GM18502 (cell line): ENCODE results near the gene MAP3K1.
"Not testable (repeated sequence)": the region's sequence is repeated elsewhere in the genome, so short reads cannot be mapped to it uniquely, and the experiment has no call there.

Experiments
- ATAC-seq: cut with Tn5 transposase; IDR thresholded peaks from one replicate; pipeline ENCODE4 v1.9.1; 2021; ENCODE audit warnings: mild to moderate bottlenecking; ENCODE audit not compliant: unreplicated experiment, poor library complexity

Gene MAP3K1

DNA sequence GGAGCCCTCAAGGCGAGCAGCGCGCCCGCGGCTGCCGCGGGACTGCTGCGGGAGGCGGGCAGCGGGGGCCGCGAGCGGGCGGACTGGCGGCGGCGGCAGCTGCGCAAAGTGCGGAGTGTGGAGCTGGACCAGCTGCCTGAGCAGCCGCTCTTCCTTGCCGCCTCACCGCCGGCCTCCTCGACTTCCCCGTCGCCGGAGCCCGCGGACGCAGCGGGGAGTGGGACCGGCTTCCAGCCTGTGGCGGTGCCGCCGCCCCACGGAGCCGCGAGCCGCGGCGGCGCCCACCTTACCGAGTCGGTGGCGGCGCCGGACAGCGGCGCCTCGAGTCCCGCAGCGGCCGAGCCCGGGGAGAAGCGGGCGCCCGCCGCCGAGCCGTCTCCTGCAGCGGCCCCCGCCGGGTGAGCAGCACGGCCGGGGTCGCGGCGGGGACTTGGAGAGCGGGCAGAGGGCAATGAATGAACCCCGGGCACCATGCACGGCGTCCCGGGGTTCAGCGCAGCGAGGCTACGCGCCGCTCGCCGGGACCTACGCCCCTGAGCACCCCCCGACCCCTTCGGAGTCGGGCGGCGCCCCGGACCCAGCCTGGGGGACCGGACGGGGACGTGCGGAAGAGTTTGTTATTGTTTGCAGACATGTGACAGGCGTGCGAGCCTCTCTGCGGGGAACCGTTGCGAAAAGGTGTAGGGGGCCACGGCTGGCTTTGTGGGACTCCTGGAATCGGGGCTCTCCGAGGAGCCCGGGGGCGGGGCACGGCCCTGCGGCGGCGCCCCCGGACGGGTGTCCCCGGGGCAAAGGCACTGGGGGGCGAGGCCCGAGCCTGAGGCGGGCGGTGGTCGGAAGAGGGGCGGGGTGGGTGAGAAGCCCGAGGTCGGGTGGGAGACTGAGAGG is 553 bp downstream of the MAP3K1 start:
- peak; percentile 34 for ATAC-seq

DNA sequence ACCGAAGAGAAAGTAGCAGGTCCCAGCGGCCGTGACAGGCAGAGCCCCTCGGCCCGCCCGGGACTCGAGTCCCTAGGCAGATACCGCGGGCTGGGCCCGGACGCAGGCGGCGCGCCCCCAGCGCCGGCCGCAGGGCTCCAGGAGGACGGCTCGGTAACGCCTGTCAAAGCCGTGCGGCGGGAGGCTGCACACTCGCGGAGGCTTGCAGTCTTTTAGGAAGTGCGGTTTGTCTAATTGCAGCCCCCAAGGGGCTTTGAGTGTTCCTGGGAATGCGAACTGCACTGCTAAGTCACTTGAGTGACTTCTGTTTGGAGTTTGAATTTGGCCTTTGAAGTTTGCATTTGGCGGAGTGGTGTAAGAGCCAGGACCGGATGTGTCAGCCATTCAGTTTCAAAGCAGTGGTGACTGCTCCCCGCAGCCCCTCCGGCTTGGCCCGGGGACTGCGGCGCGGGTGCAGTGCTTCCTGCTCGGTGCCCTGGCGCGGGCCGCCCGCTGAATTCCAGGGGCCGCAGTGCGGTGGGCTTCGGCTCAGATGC is 1.3 kb downstream of the MAP3K1 start:
- ATAC-seq, result peak; percentile 50

DNA sequence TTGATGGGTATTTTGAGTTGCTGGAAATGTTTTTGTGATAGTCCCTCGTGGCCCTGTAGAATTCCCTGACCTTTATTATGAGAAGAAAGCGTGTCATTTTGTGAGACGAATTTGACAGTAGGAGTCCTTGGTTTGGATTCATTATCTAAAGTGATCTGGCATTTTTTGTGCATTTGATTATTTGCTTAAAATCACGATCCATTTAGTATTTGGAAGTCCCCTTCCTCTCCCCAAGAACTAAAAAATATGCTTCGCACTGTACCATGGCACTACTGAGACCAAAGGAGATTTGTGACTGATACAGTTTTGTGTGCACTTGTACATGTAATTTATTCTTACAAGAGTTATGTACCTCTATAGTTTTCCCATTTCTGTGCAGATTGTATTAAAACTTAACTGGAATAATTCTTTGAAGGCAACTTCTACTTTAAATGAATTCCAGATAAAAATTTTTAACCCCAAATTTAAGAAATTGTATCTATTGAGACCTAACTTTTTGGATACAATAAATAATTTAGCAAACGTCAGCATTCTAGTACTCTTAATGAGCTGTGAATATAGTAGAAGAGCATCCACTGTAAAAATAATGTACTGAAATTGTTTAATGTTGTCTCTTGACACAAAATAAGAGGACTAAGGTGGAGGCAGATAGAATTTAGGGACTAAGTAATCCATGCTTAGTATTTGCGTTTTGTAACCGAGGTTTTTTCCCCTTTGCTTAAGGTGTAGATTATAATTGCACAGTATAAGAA is 2.1 kb downstream of the MAP3K1 start:
- ATAC-seq, result no peak

DNA sequence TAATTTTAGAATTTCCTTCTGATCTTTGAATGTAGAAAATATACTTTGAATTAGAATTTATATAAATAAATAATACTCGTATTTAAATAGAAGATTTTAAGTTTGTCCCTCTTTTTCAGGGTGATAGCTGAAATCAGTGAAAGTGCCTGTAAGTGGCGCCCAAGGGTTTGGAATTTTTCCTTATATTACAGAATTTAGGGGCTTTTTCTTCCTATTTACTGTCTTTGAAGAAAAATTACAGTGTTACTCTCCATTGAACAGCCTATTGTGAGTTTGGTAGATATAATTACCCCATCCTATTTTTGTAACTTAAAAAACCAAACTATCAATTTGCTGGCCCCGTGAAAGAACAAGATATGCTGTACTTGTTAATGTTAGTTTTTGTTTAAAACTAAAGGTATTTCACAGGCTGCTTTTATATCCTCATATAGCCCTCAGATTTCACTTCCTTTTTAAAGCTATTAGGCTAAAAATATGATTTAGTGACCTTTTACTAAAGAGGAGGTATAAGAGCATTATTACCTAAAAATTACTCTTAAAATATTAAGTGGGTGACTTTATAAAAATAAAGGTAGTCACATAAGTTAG is 3.2 kb downstream of the MAP3K1 start:
- no peak for ATAC-seq

DNA sequence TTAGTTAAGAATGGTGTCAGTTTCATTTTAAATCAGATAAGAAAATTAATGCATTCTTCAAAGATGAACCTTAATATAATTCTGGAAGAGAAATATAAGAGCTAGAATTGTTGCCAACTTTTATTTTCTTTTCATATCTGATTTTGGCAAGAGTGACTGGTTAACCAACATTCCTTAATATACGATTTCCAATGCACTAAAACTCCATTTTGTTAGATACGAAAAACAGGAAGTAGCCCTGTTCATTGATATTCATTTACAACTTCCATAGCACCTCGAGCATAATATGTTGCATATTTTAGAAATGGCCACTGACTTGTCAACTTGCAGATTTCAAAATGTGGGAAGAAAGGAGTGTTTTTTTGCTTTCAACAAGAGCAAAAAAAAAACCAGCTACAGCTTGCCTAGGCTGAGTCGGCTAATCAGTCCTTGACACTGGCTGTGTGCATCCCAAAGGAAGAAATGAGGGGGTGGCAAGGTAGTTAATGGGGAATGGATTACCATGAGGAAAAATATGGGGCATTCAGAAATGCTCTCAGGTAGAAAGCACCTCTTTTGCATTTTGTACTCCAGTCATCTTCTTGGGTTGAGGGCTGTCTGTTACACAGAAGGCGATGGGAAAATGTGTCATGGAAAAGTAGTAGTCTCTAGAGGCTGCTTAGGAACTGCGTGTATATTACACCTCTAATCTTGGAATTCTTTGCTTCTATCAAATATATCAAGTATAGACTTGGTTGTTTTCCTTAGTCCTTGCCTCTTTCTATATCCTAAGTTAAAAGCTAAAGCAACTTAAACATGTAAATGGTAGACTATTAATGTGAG is 3.9 kb downstream of the MAP3K1 start:
- ATAC-seq, result no peak

DNA sequence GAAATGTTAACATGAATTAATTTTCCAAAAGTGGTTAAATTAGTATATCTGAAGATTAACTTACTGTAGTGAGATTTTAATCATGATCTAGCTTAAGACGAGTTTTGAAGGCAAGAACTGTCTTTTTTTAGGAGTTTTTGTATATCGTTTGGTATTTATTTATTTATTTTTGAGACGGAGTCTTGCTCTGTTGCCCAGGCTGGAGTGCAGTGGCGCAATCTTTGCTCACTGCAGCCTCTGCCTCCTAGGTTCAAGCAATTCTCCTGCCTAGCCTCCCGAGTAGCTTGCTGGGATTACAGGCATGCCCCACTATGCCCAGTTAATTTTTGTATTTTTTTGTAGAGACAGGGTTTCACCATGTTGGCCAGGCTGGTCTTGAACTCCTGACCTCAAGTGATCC is 6.5 kb downstream of the MAP3K1 start:
- not testable (repeated sequence) for ATAC-seq

DNA sequence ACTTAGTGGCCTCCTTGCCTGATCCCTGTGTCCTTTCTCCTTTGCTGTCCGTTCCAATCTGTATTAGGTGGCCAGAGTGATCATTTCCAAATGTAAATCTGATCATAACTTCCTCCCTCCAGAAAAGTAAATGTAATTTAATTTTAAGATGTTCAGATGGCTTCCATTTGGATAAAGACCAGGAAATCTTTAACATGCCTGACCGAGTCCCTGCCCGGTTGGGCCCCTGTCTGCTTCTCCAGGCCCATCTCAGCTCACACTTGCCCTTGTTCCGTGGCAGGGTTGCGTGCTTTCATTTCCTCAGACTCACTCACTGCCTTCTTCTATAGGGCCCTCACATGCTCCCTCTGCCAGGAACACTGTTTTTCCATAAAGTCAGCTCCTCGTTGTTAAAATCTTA is 7.6 kb downstream of the MAP3K1 start:
- no peak for ATAC-seq

DNA sequence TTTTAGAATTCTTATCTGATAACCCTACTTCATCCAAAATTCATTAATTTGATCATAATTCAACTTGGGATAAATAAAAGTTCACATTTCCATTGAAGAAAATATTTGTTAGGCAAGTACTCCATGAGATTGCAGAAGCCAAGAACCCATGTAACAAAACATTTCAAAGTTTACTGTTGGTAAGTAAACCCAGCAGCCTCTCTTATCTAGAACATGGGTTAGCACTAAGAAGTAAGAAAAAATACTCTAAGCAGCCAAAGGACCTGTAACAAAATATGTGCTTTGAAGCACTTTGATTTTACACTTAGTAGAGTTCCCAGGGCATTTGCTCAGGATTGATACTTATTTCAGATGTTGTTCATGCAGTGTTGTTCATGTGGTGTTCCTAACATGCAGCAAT is 8.7 kb downstream of the MAP3K1 start:
- no peak for ATAC-seq

DNA sequence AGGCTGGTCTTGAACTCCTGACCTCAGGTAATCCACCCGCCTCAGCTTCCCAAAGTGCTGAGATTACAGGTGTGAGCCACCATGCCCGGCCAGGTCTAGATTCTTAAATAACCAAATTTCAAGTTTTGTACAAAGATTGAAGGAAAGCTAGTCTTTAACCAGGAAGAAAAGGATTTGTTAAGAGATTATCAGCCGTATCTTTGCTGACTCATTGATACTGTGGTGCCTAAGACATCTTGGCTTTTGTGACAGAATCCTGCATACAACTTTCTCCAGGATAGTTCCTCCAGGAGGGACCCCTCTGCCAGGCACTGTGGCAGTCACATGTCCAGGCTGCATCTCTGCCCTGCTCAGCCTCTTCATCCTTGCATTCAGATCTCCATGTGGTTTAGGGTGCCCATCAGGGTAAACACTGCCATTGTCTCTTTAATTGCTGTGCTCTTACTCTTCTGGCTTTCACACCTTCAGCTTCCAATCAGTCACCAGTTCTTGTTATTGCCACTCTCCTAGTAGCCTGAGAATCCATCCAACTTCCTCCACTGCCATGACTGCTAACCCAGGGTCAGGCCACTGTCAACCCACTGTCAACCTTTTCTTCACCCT is 10.0 kb downstream of the MAP3K1 start:
- ATAC-seq, result no peak

DNA sequence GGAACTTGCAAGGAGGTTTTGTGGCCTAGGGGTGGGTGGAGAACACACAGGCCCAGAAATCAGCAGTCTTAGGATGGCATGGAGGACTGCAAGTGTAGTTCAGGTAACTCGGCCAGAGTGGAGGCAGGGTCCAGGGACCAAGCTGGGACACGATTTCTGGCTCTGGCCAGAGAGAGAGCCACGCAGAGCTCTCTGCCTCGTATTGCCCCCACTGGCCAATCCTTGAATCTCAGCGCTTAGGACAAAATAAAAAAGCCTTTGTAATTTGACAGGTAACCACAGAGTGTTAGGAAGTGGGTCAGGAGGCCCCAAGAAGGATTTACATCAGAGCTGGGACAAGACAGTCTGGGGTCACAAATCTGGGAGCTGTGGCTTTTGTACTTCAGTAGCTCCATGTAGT is 11.7 kb downstream of the MAP3K1 start:
- ATAC-seq, result no peak

DNA sequence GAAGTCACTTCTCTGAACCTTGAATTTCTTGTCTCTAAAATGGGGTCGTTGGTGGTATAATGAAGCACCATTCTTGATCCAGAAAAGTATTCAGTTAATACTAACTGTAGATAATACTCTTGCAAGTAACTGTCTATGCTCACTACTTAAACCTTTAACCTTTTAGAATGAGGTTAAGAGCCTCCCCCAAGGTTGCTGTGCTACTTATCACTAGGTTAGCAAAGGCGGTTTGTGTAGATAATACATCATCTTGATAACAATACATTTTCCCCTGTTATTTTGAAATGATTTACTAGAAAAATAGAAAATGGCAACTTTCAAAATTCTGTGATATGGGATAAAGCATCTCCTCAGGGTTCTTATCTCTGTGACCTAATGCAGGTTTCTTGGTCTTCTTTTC is 12.6 kb downstream of the MAP3K1 start:
- ATAC-seq, result no peak

DNA sequence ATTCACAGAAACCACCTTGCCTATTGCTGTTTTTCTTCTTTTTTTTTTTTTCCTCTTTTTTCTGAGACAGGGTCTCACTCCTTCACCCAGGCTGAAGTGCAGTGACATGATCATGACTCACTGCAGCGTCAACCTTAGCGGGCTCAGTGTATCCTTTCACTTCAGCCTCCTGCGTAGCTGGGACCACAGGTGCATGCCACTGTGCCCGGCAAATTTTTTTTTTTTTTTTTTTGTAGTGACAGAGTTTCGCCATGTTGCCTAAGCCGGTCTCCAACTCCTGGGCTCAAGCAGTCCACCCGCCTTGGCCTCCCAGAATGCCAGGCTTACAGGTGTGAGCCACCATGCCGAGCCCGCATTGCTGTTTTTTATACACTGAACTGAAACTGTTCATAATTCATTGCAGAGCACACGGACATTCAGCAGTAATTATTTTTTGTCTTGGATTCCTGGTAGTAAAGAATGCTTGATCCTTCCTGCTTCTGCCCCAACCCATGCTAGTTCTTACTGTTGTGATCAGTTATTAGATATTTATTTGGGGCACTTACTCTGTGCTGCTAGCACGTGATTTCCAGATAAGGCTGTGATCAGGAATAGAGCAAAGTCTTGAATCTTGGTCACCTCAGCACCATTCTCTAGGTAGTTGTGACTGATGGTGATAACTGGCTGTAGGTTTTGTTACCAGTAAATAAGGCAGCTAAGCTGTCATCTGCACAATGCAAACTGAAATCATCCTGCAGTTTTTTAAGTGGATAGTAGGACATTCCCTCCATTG is 14.0 kb downstream of the MAP3K1 start:
- ATAC-seq, result peak; percentile 56

DNA sequence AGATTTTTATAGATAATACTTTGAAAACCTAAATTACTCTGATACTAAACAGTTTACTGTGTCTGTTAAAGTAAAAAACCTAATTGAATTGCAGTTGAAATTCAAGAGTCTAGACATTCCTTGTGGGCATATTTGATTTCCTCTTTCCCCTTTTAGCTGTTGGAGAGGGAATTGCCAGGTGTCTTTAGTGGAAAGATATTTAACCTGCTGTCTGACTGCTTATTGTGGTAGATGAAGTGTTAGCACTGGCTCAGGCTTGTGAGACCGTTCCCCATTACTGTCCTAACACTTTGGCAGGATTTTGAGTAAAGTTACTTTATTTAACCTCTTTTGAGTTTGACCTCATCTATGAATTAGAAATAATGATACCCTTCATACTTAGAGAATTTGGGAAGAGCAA is 16.4 kb downstream of the MAP3K1 start:
- no peak for ATAC-seq

DNA sequence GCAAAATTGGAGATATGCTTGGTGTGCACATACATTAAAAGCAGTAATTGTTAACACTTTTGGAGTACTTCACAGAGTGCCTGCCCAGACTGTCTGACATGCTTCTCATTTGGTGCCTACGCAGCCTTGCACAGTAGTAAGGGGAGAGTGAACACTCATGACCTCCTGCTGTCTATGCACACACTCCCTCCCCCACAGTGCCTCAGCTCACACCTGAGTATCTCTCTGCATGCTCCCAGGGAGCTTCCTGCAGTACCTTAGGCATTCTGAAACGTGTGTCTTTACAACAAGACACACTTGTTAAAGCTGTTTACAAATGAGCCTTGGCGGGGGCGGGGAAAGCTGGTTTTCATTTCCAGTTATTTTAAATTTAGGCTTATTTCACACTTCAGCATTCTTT is 18.0 kb downstream of the MAP3K1 start:
- ATAC-seq, result no peak

DNA sequence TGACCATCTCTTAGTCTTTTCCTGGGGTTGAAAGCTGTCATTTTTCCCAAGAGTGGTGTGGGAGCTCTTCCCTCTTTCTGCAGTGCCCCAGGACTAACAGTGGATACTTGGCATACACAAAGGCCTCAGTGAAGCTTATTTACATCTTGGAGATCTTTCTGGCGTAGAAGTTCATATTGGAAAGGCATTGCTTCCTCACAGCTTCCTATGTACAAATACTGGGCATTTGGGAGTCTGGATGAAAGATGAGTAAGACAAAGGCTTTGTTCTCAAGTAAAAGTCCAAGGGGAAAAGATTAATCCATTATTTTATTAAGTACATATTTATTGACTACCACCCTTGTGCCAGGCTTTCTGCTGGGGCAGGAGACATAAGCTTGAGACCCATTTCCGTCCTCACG is 22.0 kb downstream of the MAP3K1 start:
- ATAC-seq, result no peak

DNA sequence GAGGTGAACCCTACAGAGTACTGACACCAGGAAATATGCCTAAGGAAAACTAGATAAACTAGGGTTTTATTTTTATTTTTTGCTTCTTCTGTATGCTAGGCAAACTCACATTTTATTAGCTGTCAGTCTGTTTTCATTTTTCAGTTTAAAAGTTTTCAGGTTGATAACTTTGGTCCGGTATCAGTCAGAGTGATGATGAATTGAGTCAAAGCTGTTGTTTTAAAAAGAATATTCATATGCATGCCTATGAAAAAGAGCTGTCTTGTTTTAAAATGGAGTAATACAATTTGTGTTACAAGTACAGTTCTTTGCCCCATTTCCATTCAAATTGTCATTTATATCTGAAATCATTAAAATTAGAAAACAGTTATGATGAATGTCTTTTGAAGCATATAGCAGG is 22.6 kb downstream of the MAP3K1 start:
- no peak for ATAC-seq

DNA sequence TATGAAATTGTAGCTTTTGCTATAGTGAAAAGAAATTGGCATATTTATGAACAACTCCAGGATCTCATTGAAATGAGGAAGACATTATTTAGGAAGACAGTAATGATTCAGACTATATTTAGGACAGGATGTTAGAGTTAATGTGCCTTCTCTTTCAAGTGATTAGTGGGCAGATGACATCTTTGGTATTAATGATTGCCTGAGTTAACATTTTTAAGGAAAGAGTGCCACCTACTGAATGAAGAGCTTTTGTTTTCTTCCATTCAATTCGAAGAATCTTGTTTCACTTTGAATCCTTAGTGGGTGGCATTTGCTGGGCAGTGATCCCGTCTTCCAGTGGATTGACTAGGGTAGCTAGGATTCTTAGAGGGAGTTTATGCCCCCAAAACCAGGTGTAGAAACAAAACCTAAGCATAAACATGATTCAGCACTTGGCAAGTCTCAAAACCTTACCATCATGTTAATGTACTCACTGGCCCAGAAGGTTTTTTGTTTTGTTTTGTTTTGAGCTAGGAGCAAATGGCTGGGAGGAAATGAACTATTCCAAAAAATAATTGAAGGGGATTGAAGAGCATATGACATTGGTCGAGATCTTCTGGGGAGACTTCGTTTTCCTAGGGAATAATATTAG is 23.2 kb downstream of the MAP3K1 start:
- peak; percentile 62 for ATAC-seq

DNA sequence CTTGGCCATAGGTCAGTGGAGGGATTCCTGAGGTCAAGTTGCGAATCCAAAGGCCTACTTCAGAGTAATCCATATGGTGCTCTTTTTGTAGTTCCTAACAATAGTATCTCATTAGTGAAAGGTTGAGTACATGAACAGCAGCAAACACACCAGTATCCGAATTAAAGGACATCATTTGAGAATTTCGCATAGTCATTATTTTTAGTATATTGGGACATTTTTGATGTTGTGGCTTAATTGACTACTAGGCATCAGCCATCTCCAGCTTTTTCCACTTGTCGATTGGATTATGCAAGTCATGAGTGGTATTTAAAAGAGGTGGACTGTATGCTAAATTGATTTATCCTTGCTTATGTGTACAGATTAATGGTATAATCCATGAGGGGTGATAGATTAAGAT is 23.7 kb downstream of the MAP3K1 start:
- no peak for ATAC-seq

DNA sequence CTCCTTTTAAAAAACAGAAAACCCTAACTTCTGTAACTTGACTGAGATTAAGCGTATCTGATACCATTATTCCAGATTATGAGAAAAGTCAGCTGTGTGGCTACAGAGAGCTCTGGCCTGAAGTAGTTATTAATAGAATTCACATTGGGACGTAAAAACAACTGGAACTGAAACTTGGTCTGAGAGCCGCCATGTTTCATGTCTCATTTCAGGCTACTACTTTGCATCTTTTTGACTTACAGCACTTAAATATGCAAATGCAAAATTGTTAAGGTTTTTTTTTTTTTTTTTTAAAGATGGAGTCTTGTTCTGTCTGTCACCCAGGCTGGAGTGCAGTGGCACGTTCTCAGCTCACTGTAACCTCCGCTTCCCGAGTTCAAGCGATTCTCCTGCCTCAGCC is 25.2 kb downstream of the MAP3K1 start:
- ATAC-seq, result peak; percentile 39
